Stimulated activated CD8-positive, alpha-beta memory T cell treated with anti-CD3 and anti-CD28 coated beads, Interleukin-12 subunit alpha, Interleukin-12 subunit beta, amount 100 ng/mL, for 24 hours (primary cell): ENCODE results near the gene PCBP3.
"Not testable (repeated sequence)": the region's sequence is repeated elsewhere in the genome, so short reads cannot be mapped to it uniquely, and the experiment has no call there.

ENCODE experiments used
- DNase-seq: peaks from one replicate; pipeline ENCODE4 v3.0.0-alpha.2; 2020; ENCODE audit errors: extremely low read depth

Gene PCBP3

DNA sequence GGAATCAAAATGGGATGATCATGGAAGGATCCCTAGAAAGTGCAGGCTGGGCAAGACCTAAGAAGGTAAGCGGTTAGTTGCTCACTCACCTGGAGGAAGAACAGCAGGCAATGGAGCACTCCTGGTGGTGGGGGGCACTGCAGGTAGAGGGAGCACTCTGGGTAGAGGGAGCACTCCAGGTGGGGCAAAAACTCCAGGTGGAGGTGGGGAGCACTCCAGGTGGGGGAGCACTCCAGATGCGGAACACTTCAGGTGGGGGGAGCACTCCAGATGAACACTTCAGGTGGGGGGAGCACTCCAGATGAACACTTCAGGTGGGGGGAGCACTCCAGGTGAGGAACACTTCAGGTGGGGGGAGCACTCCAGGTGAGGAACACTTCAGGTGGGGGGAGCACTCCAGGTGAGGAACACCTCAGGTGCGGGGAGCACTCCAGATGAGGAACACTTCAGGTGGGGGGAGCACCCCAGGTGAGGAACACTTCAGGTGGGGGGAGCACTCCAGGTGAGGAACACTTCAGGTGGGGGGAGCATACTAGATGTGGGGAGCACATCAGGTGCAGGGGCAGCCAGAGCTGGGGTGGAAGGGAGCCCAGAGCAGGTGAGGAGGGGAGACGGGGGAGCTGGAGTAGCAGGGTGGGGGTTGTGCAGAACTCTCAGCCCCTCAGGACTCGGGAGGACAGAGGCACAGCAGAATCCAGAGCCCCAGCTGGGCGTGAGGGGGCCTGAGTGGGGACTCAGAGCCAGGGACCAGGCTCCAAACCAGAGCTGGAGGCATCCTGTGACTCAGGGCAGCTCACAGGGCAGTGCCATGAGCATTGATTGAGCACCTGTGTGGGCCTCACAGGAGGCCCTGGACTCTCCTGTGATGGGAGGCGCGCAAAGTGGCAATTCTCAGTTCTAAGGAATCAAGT lies 300.4 kb downstream of the PCBP3 start:
- DNase-seq = no peak

DNA sequence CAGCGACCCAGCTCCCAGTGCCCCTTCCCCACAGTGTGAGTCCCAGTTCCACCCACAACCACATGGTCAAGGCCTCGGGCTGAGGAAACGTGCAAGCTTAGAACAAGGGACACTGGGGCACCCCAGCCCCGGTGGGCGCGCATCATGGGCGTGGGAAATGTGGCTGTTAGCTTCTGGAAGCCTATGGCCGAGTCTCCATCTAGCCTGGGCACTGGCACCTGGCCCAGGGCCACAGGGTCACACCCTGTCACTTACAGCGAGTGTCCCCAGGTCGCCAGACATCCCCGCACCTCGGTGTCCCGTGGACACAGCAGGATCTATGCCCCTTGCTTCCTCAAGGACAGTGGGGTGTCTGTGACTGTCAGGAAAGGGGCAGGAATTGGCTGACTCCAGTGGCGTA lies 301.1 kb downstream of the PCBP3 start:
- no peak for DNase-seq

DNA sequence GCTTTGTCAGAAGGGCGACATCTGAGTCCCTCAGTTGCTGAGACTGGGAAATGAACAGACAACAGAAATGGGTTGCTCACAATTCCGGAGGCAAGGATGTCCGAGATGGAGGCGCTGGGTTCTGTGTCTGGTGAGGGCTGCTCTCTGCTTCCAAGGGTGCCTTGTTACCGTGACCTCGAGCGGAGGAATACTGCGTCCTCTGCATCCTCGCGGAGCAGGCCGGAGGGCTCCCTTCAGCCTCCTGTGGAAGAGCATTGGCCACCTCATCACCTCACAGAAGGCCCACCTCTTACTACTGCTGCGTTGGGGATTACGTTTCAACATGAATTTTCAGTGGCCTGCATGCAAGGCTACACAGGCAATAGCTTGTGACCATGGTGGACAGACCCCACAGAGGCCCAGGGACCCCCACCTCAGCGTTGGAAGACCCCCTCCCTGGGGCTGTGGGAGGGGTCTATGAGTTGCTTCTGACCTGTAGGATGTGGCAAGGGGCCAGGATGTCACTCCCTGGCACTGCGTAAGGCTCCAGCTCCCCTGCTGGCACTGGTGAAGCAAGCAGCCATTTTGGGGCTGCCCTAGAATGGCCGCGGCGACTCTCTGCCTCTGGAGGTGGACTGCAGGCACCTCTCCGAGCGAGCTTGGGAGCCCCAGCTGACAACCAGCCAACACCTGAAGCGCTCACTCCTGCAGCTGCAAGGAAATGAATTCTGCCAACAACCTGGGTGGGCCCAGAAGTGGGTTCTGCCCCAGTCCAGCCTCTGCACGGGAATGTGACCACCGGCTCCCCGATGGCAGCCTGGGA lies 301.7 kb downstream of the PCBP3 start:
- no peak for DNase-seq

DNA sequence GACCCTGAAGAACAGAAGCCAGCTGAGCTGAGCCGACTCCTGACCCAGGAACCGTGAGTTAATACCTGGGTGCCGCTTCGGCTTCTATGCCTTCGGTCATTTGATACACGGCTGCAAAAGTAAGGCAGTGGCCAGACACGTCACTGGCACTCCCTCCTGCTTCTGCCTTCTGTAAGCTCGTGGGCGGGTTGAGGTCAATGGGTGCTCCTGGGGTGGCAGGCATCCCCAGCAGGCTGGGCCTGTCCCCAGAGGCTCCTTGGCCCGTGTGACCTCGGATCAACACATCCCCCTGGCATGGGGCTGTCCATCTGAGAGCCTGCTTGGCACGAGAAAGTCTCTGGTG lies 302.3 kb downstream of the PCBP3 start:
- DNase-seq = no peak

DNA sequence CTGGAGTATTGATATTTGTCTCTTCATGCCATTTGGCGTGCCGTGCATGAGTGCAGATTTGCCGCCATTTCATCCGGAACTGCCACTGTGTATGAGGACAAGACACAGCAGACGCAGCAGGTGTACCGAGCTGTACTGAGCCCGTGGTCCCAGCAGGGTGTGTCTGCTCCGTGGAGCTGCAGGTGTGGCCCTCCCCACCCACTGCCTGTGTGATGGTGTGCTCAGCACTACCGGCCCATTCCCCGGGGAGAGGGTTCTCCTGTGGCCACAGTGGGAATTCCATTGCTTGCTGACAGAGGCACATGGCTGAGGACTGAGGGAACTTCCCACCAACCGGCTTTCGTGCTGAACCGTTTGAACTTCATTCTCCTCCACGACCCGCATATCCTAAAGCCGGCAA lies 303.8 kb downstream of the PCBP3 start:
- no peak for DNase-seq

DNA sequence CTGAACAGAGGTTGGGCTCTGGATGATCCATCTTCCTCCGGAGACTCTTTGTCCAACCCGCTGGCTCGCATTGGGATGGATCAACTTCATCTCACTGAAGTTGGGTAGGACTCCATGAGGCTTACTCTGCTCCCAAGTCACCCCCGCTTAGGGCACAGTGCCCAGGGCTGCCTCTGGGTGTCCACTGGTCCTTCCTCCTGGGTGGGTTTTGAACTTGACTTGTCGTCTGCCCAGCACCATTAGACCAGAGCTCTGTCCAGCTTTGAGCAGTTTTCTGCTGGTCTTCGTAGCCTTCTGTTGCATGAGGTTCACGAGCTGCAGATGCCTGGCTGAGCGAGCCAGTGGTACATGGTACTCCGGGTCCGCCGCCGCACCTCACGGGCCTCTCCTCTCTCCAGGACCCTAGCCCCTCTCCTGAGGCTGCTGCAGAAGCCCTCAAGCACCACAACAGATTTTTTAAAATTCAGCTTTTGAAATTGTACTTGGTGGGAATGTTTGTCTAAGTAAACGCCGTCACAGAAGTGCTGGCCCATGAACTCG lies 304.3 kb downstream of the PCBP3 start:
- no peak for DNase-seq

DNA sequence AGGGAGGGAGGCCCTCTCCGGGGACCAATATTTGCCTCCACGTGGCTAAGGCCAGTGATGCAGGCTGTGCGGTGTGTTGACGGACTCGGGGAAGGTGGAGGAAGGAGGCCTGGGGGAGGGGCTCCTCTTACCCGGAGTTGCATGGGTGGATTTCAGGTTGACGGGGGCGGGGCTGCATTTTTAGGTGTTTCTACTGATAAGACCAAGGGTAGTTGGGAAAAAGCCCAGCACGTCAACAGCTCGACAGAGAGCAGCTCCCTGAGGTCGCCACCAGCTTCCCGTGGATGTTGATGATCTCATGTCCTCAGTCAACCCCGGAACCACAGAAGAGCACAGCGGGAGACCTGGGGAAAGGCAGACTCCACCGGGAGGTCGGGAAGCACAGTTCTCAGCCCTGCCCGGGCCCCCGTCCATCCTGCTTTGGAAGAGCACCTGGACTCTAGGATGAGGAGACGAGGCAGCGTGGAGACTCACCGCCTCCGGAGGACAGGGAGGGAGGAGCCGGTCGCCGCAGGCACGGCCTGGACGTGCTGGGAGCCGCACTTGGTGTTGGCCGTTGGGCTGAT lies 305.1 kb downstream of the PCBP3 start:
- no peak for DNase-seq

DNA sequence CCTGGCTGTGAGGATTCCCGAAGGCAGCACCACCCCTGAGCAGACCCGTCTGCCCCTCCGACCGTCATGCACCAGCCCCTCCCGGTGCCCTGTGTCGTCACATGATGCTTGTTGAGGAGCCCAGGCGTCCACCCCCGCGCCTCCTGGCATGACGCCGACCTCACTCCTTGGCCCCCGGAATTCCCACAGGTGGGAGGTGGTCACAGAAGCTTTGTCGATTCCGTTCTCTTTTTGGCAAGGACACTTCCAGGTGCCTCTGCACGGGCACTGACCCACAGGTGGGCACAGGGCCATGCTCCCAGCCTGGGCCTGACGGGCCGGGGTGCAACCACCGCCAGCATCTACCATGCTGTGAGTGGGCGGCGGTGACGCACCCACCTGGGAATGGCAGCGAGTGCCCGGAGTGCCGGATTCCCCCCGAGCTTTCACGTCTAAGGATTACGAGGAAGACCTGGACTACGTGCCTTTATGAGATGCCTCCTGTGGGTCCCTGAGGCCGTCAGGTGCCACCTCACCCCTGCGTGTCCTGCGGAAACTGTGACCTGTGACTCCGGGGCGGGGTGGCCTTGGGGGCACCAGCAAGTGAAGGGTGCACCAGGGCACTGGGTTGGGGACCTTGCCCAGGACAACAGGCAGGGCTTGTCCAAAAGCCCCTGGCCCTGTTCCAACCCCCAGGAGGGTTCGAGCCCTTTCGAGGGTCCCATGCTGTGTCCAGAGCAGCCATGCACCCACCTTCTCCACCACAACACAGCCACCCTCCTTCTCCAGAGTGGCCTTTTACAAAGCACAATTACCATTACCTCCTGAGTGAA lies 306.6 kb downstream of the PCBP3 start:
- no peak for DNase-seq

DNA sequence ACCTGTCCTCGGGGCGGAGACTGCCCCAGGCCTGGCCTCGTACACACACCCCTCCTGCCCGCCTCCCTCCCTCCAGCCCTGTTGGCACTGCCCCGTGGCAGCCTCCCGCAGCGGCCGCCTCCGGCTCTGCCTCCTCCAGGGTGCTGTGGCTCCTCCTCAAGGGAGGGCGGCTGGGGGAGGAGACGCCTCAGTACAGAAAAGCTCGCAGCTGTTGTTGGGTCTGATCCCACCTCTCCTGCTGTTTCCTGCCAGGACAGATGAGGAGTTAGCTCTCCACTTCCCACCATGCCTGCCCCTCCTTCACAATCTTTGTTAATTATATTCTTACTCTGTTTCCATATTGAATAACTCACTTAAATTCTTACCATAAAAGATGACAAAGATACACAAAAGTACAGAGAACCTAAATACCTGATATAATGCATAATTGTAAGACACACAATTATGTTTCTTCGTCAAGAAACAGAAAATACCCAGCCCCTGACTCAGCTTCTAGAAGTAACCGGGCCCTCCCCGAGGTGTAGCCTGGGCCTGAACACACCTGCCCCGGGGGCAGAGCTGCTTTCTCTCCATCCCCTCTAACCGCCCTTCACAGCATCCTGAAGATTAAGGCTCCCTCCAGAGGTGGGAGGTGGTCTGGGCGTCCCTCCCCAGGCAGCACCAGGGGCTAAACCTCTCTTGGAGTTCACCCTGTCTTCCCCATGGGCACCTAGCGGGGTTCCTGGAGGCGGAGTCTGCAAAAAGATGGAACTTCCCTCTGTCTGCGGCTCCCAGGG lies 307.4 kb downstream of the PCBP3 start:
- DNase-seq = no peak

DNA sequence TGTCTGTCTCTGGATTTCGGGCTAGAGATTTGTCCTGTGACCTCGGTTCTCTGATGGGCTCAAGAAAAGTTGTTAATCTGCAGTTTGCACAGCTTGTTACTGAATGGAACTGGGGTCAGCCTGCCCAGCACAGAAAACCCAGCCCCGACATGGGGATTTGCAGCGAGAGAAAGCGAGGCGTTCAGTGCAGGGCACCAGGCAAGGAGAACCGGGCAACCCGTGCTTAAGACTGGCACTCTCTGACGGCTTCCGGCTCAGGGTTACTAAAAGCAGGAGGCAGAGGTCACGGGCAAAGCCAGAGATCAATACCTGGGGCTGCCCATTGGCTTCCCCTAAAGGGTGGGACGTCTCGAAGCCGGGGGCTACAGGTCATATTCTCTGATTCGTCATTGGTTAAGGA lies 308.2 kb downstream of the PCBP3 start:
- no peak for DNase-seq

DNA sequence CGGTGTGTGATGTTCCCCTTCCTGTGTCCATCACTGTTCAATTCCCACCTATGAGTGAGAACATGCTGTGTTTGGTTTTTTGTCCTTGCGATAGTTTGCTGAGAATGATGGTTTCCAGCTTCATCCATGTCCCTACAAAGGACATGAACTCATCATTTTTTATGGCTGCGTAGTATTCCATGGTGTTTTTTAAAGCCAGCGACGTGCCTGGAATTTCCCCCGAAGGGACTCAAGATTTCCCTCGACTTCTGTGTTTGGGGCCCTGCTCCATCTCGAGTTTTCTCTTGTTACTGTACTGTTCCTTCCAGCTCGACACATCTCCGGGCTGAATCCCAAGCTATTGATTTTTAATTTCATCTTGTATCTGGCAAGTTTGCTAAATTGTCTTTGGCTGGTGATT lies 309.0 kb downstream of the PCBP3 start:
- DNase-seq = not testable (repeated sequence)

DNA sequence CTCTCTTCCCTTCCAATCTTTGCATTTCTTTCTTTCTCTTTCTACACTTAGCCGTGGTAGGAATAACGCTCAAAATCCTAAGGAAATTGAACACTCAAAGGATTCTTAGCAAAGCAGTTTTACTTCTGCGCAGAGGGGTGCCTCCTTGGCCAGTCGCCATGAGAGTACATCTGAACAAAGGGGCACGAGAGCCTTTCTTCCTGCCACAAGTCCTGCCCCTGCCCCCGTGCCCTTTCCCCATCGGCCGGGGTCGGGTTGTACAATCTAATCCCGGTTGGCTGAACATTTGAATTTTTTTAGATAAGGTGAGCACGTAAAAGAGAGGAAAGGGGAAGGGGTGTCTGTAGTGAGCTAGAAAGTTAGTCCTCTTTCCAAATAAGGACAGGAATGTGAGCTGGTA lies 309.4 kb downstream of the PCBP3 start:
- no peak for DNase-seq

DNA sequence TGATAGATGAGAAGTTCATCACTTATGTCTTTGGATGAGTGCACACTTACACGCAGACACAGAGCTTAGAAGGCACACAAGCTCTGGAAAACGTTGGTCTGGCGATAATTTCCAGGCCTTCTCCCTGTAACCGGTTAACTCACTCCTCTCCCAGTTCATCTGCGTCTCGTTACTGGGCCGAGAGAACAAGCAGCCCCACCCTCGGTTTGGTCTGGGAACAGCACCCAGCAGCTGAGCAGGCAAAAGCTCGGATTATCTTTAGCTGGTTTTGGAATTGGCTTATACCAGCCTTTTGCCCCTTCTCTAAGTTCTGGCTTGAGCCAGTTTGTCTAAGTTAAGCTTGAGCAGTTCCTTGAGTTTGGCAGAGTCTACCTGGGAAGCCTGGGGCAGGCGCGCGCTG lies 310.7 kb downstream of the PCBP3 start:
- no peak for DNase-seq

DNA sequence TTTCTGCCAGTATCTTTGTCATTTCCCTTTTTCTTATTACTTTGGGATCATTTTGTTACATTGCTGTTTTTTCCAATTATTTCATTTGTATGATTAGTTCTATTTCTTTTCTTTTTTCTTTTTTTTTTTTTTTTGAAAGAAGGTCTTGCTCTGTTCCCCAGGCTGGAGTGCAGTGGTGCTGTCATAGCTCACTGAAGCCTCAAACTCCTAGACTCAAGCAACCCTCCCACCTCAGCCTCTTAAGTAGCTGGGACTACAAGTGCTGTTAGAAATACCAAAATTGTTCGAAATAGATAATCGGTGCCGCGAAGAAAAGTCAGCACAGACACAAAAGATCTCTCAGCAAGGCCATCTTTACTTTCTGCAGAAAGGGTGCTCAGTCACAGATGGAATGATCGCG lies 311.4 kb downstream of the PCBP3 start:
- DNase-seq = no peak

DNA sequence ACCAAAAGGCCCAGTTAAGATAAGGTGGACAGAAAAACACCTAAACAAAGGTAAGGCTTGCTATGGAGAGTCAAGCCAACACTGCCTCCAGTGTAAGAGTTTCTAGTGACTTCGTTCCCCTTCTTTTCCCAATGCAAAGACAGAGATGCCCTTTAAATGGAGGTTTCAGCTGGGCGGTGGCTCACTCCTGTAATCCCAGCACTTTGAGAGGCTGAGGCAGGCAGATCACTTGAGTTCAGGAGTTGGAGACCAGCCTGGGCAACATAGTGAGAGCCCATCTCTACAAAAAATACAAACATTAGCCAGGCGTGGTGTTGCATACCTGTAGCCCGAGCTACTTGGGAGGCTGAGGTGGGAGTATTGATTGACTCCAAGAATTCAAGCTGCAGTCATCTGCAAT lies 314.0 kb downstream of the PCBP3 start:
- no peak for DNase-seq

DNA sequence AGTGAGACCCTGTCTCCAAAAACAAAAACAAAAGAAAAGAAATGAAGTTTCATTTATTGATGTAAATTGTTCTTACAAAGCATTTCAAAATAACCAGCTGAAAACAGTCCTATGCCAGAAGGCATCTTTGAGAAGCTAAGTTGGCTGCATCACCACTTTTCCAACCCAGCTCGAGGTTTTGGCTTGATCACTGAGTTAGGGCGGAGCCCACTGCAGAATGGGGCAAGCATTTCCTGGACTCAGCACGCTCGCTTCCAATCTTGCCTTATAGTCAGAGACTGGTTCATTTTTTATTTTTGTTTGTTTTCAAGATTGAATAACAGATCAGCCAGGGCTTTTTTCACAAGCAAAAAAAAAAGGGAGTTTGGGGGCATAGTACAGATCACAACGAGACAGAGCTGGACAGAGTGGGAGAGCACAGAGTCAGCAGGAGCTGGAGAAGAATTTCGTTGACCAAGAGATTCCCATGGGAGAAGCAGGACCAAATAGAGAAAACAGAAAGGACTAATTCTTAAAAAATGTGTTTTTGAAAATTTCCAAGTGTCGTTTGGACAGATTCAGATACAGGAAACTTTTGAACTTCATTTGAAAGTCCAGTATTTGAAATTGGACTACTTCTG lies 314.6 kb downstream of the PCBP3 start:
- DNase-seq = no peak

DNA sequence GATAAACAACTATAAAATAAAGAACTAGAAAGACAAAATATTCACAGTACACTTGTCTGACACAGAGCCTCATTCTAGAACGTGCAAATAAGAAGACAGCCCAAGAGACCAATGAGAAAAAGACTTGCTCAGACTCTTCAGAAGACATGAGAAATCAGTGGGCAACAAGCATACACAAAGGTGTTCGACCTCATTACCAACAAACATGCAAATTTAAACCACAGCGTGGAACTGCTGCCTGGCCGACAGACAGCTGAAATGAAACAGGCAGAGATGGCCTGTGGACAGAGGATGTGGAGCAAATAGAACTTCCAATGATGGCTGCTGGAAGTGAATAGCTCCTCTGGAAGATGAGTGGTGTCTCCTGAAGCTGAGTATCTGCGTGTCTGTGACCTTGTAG lies 315.7 kb downstream of the PCBP3 start:
- no peak for DNase-seq

DNA sequence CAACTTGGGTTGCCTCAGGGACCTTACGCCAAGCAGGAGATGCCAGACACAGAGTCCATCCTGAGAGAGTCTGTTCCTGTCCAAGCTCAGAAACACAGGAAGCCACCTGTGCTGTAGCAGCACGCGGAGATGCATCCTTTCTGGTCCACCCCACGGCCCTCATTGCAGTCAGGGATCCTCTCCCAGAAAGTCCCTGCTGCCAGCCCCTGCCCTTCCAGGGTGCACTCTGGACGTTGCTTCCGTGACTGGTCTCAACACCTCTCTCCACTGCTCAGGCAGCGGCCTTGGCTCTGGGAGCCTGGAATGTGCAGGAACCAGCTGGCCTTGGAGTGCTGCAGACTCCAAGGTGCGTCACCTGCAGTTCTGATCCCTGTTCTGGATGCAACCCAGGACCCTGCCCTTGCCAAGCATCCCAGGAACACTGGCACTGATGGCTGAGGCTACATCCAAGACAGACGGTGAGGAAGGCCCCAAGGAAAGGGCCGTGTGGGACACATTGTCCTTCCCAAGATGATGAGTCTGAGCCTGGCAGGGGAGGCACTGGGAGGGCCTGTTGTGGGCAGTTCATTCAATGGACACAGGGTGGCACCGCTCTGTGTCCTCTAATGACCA lies 316.4 kb downstream of the PCBP3 start:
- DNase-seq = no peak

DNA sequence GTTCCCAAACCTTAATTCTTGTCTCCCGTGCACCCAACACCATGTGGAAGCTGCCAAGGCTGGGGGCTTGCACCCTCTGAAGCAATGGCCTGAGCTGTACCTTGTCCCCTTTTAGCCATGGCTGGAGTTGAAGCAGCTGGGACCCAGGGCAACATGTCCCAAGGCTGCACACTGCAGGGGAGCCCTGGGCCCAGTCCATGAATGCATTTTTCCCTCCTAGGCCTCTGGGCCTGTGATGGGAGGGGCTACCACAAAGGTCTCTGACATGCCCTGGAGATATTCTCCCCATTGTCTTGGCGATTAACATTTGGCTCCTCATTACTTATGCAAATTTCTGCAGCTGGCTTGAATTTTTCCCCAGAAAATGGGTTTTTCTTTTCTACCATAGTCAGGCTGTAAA lies 317.9 kb downstream of the PCBP3 start:
- DNase-seq = not testable (repeated sequence)
